Activated CD4-positive, alpha-beta T cell treated with anti-CD3 and anti-CD28 coated beads for 4 hours (primary cell): Measurements from ENCODE around the gene SRP19.
"Not testable (repeated sequence)": the region's sequence is repeated elsewhere in the genome, so short reads cannot be mapped to it uniquely, and the experiment has no call there.

ENCODE experiments used
- DNase-seq, 2 donors: peaks; one replicate each; pipeline ENCODE4 v3.0.0-alpha.2; 2020

Gene SRP19

DNA sequence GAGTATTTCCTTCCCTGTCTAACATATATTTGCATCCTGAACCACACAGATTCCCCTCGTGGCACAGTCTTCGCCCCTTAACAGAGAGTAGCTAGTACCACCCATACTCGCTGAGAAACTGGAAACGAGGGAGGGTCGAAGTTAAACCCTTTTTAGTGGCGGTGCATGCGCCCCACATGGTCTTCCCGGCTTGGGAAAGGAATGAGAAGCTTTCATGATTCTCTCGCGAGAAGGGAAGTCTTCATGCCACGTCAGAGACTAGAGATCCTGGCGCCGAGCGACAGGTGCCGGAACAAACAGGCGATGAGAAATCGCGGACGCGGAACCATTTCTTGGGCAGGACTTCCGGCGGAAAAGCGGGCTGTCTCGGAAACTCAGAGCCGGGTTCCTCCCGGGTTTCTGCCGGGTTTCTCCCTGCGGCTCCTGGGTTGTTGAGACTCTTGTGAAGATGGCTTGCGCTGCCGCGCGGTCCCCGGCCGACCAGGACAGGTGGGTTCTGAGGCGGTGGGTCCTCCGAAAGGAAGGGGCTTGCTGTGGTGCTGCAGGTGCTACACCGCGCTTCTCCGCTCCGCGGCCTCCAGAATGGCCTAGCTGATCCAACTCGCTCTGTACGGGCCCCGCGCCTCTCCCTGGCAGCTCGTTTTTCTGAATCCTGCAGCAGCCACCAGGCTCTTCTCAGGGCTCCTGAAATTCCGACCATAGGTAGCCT is at the start of gene SRP19:
Gene SRP19, plus strand, starts transcription at position 359 of the 709 bp plus-strand sequence. Its CDS starts 90 bp downstream, at position 449.
- DNase-seq, result peak; percentile 88 to 89

DNA sequence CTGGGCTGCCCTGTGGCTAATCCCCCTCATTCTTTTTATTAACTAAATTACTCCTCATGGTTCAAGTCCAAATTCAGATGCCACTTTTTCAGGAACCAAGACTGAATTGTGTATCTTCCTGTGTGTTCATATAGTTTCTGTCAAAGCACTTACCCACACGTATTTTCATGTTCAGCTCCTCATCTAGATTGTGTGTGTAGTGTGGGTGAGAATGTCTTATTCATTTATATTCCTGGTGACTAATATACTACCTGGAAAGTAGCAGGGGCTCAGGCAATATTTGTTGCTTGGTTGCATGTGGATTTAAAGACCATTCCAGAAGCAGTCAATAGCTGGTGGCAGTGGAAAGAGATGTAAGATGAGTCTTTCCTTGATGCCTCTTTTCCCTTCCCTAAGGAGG is 48.5 kb upstream of the SRP19 start:
- DNase-seq, result no peak

DNA sequence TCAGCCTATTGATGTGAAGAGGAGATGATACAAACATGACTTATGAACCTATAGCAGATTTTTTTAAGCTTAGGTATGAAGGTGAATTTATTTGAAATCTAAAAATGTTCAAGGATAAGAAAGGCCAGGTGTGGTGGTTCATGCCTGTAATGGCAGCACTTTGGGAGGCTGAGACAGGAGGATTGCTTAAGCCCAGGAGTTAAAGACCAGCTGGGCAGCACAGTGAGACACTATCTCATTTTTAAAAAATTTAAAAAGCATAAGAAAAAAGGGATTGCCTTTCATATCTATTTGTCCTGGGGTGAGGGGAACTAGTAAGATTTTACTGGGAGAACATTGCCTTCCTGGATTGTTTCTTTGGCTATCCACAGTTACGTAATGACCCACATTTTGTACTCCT is 40.8 kb upstream of the SRP19 start:
- DNase-seq, result no peak

DNA sequence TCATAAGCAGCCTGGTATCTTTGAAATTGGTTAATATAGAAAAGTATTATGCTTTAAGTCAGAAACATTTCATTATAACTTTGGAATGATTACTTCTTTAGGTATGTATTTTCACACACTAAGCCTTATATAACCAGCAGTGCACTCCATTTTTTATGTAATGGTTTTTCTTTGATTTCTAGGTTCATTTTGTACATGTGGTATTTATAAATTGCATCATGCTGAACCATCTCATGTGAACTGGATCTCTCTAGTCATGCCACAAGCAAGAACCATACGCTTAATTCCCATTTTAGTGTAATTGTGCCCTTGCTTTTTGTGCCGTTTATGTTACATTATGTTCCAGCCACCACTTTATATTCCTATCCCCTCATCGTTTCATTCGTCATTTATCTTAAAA is 38.6 kb upstream of the SRP19 start:
- no peak for DNase-seq

DNA sequence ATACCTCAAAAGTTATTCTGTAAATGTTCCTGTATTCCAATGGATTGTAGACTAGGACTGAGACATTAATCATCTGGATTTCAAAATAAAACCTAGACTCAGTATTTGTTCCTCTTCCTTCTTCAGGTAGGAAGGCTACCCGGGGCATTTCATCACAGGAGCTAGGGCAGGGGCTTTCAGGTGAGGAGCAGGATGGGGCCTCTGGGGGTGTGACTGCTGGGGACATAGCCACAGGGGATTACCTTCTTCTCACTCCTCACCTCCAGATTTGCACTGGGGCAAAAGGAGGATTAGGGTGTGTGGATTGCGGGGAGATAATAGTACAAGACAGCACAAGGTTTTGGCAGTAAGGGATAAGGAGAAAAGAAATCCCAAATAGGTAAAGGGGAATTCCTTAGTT is 37.9 kb upstream of the SRP19 start:
- no peak for DNase-seq

DNA sequence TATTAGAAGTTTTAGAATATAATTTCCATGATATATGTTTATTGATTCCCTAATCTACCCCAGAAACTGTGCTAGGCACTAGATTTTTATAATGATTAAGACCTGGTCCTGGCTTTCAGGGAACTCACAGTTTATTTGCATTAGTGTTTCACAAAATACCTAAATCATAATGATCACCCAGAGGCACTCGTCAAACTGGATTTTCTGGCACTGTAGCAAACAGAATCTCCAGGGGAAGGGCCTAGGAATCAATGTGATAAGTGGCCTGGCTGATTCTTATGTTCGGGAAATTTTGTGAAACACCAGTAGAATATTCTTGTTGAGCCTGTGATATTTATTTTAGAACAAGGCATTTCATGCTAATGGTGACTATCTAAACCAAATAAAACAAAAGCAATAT is 37.4 kb upstream of the SRP19 start:
- DNase-seq, result no peak

DNA sequence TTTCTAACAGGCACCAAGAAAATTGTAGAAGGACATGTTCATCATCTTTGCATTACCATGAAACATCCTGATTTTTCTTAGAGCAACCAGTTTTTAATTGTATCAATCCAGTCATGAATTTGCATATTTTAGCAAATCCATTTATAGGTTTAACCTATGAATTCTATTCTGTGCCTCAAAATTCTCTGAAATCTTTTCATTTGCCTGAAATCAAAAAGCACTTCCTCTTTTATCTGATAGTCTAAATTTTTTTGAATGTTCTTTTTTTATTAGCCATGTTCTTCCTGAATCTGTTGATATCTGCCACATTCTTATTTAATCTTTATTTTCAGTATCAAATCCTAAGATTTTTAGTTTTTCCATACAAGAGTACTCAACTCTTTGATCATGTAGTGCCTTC is 36.9 kb upstream of the SRP19 start:
- DNase-seq, result no peak

DNA sequence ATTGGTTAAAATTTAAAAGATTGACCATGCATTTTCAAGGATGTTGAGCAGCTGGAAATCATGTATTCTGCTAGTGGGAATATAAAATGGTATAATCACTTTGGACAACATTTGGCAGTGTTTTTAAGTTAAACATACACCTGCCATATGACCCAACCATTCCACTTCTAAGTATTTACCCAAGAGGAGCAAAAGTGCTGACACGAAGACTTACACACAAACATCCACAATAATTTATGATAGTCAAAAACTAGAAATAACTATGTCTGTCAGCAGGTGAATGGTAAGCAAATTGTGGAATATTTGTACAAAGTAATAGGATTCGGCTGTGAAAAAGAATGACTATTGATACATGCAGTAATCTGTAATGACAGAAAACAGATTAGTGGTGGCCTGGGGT is 30.7 kb upstream of the SRP19 start:
- no peak for DNase-seq

DNA sequence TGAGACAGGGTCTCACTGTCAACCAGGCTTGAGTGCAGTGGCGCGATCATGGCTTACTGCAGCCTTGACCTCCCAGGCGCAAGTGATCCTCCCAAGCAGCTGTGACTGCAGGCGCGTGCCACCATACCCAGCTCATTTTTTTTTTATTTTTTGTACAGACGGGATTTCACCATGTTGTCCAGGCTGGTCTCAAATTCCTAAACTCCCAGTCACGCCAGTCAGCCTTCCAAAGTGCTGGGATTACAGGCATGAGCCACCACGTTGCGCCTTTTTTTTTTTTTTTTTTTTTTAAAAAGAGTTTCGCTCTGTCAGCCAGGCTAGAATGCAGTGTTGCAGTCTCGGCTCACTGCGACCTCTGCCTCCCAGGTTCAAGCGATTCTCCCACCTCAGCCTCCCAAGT is 27.1 kb upstream of the SRP19 start:
- no peak for DNase-seq

DNA sequence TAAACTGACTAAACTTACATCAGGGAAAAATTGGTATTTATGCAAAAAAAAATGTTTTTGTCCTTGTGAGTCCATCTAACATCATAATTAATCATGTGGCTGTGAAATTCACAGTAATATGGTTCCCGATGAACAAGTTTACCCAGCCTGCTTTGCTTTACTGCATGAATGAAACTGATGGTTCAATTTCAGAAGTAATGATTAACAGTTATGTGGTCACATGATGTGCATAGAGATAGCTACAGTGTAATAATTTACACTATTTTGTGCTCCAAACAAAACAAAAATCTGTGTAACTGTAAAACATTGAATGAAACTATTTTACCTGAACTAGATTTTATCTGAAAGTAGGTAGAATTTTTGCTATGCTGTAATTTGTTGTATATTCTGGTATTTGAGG is 16.6 kb upstream of the SRP19 start:
- DNase-seq, result no peak

DNA sequence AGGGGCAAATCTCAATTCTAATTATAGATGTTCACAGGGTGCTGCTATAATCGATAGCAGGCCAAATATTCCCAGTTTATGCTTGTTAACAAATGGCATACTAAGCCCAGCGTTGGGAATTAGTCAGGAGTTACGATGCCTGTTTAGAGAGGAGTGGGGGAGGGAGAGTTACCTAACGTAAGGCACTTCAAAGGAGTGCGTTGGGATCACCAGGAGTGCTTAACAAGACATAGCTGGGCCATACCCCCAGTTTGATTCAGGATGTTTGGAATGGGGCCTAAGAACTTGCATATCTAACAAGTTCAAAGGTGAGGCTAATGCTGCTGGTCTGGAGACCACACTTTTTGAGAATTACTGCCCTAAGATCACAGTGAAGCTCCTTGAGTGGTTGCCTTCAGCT is 14.5 kb upstream of the SRP19 start:
- DNase-seq, result no peak

DNA sequence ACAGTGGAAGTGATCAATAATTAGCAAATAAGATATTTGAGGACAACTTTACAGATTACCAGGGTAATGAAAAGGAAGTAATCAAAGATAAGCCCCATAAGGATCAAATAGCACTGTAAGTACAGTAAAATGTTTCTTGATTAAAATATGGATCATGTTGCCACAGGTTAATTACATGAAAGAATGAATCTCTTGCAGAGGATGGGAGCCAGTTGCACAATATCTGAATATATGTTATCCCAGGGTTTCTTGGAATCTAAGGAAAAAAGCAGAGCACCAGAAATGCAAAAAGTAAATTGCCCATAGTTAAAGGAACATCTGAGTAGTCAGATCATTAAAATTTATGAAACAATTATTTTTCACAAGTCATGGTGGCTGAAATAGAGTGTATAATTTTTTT is 13.8 kb upstream of the SRP19 start:
- no peak for DNase-seq

DNA sequence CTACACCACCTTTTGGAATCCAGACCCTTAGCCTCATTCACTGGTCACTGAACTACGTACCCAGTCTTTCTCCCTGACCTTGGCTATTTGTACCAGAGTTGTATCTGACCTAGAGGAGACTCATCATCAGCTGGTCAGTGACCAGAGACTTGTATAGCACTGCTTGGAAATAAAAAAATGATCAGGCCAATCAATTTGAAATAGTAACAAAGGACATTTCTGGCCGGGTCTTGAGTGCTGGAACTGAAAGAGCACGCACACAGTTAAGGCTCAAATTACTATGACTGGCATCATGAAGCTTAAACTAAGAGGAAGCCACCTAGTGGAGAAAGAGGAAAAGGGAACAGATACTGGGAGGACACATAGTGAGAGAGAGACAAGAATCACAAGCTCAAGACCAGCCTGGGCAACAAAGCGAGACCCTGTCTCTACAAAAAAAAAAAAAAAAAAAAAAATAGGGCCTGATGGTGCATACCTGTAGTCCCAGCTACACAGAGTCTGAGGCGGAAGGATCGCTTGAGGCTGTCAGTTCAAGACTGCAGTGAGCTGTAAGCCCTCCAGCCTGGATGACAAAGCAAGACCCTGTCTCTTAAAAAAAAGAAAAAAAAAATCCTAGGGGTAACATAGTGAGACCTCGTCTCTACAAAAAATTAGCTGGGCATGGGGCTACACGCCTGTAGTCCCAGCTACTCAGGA is 12.8 kb upstream of the SRP19 start:
- DNase-seq, result peak in 1 of 2 donors; percentile 17

DNA sequence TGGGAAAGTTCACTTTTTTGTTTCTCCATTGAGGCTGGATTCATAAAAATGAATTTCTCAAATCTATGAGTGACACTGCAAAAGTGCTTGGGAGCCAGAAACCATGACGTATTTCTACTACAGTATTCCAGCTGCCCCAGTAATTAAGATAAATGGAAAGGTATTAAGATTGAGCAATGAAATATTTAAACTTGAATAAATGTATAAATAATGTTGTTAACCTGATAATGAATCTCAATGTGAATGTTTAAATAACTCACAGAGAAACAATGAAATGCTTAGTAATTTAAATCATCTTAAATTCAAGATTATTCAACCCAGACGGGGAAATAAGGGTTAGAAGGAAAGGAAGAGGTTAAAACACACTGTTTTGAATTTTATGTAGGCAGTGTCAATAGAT is 11.2 kb upstream of the SRP19 start:
- DNase-seq, result no peak

DNA sequence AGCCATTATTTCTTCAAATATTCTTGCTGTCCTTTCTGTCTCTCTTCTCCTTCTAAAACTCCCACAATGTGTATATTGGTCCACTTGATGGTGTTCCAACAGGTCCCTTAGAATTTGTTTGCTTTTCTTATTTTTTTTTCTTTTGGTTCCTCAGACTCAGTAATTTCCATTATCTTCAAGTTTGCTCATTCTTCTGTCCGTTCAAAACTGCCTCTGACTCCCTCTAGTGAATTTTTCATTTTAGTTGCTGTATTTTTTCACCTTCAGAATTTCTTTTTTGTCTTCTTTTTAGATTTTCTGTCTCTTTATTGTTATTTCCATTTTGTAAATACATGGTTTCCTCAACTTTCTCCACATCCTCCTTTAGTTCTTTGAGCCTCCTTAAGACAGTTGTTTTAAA is 6.4 kb upstream of the SRP19 start:
- no peak for DNase-seq

DNA sequence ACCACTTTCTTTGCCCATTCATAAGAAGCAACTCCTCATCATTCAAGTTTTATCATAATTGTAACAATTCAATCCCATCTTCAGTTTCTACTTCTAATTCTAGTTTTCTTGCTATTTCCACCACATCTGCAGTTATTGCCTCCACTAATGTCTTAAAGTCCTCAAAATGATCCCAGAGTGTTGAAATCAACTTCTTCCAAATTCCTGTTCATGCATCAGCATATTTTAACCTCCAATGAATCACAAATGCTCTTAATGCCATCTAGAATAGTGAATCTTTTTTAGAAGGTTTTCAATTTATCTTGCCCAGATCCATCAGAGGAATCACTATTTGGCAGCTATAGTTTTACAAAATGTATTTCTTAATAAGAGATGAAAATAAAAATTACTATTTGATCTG is 3.2 kb upstream of the SRP19 start:
- no peak for DNase-seq

DNA sequence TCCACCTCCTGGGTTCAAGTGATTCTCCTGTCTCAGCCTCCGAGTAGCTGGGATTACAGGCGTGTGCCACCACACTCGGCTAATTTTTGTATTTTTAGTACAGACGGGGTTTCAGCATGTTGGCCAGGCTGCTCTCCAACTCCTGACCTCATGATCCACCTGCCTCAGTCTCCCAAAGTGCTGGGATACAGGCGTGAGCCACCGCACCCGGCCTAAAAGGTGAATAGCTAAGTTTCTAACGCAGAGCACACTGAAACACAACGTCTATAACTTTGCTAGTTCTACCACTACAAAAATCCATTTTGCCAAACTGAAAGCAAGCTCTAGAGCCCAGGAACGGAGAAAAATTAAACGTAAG is 537 bp upstream of the SRP19 start:
- not testable (repeated sequence) for DNase-seq

DNA sequence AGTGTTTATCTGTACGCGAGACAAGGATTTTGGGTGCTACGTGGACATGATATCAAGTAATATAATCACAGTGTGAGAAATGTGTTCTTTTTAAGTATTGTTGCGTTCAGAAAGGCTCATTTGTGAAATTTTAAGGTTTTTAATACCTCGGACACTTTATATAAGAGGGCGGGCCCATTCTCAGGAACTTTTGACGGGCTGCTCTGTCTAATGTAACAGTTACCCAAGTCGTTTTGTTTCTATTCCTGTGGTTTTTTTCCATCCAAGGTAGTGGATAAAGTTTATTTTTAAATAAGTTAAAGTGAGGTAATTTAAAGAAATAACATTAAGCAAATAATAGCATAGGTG is 525 bp downstream of the SRP19 start:
- no peak for DNase-seq

DNA sequence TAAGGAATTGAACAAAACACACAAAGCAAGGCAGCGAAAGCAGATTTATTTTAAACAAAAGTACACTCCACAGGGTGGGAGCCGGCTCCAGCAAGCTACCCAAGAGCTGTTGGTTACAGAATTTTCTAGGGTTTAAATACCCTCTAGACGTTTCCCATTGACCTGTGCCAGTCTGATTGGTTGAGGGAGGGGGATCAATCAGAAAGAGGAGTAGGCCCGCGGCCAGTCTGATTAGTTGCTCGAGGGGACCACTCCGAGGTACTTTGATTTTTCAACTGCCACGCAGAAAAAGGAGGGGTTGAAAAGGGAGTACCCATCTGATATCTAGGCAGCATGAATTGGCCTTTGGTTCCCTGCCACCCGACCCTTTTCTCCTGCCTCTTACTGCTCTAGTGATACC is 998 bp downstream of the SRP19 start:
- no peak for DNase-seq

DNA sequence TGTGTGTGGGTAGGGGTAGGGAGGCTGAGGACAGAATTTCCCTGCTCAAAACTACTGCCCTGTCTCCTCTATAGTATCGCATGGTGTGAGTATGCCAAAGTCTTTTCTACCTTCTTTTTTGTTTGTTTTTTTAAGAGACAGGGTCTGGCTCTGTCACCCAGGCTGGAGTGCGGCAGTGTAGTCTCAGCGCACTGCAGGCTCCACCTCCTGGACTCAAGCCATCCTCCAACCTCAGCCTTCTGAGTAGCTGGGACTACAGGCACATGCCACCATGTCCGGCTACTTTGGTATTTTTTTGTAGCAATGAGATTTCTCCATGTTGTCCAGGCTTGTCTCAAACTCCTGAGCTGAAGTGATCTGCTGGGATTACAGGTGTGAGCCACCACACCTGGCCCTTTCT is 2.5 kb downstream of the SRP19 start:
- no peak for DNase-seq

DNA sequence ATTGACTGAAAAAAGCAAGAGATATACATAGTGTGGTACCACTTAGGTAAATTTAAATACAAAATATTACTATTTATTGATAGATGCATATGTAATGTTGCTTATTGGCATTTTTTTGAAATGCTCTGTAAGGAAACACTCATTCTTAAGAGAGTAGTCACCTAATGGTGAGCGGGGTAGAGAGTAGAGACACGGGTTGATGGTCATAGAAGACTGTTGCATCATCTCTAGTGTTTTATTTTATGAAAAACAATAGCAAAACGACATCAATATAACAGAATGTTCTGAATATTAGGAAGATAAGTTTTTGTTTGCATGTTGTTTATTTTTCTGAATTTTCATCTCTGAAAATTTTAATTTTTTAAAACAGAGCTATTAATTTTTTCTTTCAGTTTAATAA is 4.0 kb downstream of the SRP19 start:
- no peak for DNase-seq

DNA sequence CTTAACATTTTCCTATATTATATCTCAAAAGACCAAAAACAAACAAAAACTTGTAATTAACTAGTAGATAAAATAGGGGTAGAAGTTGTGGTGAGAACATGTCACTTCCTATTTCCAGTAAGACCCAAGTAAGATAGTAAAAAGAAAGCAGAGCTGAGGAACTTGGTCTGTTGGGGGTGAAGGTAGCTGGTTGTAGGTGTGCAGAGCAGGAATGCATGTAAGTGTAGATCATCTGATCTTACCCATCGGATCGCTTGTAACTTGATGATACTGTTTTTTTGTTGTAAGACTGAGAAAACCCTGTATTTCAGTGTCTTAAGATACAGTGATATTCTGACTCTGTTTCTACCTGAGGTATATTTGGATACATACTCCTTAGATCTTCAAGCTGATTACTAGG is 5.7 kb downstream of the SRP19 start:
- DNase-seq, result no peak

DNA sequence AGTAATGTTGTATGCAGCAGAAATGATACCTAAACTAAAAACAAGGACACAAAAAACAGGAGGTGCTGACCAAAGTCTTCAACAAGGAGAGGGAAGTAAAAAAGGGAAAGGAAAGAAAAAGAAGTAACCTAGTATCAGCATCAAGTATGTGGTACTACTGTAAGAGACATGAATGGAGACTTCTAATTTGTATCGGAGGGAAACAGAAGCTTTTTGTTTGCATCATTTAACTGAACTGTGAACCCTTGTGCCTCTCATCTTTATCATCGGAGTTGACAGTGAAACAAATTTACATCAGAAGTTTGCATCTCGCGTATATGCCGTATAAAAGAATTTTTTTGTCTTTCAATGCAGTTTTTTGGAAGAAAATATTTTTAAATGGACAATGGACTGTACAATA is 6.3 kb downstream of the SRP19 start:
- no peak for DNase-seq

DNA sequence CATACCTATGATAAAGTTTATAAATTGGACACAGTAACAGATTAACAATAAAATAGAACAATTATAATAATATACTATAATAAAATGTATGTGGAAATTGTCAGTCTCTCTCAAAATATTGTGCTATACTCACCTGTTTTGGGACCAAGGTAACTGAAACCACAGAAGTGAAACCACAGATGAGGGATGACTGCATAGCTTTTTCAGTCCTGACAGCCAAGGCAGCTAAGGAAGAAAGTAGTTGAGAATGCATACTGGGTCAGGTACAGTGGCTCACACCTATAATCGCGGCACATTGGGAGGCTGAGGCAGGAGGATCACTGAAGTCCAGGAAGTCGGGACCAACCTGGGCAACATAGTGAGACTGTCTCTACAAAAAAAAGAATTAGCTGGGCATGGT is 8.9 kb downstream of the SRP19 start:
- no peak for DNase-seq

DNA sequence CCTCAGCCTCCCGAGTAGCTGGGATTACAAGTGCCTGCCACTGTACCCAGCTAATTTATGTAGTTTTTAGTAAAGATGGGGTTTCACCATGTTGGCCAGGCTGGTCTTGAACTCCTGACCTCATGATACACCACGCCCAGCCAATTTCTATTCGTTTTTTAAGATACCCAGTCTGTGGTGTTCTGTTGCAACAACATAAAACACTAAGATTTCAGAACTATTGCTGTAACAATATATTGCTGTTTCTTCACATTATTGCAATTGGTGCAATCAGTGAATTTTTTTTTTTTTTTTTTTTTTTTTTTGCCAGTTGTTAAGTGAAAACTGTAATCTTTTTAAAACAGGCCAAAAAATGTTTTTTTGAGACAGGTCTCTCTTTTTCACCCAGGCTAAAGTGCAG is 9.9 kb downstream of the SRP19 start:
- no peak for DNase-seq
